Activated CD8-positive, alpha-beta memory T cell treated with anti-CD3 and anti-CD28 coated beads for 1 hour (primary cell): Measurements from ENCODE around the gene C11orf98.
"Not testable (repeated sequence)": the region's sequence is repeated elsewhere in the genome, so short reads cannot be mapped to it uniquely, and the experiment has no call there.

Experiments
- DNase-seq, 2 donors: peaks; one replicate each; pipeline ENCODE4 v3.0.0-alpha.2; 2020; ENCODE audit warnings: low read depth in 1 of 2; ENCODE audit errors: extremely low read depth in 1 of 2

C11orf98 gene

GRCh38 chr11:62654297-62654696, 10.7 kb downstream of the C11orf98 start:
- no peak for DNase-seq

DNA sequence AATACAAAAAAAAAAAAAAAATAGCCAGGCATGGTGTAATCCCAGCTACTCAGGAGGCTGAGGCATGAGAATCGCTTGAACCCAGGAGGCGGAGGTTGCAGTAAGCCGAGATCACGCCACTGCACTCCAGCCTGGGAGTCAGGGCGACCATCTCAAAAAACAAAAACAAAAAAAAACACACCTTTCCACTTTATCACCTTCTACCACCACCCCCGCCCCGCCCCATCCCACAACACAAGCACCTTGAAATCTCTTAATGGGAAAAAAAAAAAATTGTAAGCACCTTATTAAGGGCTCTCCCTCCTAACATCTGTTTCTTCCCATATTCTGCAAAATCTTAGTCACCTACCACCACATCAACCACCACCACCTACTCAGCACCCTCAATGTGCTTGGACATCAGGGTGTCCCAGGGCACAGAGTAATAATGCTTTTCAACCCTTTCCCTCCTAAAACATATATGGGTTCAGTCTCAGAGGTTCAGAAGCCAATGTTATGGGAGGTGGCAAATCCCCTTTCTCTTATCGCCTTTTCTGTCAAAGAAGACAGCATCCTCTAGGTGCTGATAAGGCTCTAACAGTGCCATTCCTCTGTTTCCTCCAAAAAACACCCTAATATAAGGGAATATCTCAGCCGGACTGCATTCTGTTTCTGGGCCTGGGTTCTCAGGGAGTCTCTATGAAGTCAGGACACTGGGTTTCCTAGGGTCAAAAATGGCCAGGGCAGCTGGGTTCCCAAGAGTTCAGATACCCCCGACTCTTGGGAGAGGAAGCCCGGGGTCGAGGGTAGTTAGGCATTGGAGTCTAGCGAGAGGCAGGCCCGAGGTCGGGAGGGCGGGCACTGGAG, 12.6 kb downstream of the C11orf98 start:
- DNase-seq, result no peak

DNA sequence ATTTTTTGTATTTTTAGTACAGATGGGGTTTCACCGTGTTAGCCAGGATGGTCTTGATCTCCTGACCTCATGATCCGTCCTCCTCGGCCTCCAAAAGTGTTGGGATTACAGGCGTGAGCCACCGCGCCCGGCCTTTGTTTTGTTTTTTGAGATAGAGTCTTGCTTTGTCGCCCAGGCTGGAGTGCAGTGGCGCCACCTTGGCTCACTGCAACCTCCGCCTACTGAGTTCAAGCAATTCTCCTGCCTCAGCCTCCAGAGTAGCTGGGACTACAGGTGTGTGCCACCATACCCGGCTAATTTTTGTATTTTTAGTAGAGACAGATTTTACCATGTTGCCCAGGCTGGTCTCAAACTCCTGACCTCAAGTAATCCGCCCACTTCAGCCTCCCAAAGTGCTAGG, 14.7 kb downstream of the C11orf98 start:
- DNase-seq, result not testable (repeated sequence)

GRCh38 chr11:62649486-62649885, 15.5 kb downstream of the C11orf98 start:
- DNase-seq, result no peak

GRCh38 chr11:62648967-62649364, 16.0 kb downstream of the C11orf98 start:
- DNase-seq, result no peak

DNA sequence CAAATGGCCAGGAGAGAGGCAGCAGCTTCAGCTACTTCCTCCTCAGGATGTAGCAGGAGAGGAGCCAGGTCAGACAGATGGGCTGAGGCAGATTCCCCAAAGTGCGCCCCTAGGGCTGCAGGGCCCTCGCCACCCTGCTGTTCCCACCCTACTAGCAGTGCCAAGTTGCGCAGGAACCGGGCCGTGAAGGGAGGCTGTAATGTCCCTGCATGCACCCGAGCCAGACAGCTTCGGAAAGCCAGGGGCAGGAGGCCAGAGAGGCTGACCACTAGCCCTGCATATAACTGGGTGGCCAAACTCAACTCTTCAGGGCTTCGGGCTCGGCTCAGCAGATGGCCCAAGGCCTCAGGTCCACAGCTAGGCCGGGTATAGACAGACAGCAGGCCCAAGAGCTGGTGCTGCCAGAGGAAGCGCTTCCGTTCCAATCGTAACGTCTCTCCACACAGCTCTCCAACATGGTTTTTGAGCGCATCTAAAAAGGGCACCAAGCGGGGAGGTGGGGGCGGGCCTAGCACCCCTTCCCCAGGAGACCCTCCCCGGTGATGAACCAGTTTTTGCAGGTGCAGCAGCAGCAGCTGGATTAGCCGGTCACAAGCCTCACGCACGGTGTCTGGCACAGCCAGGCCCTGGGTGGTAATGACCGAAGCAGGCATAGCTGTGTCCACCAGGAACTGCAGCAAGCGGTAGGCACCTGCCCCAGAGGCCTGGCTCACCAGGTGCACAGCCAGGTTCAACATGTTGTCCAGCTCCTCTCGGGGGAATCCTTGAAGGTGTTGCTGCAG, 16.6 kb downstream of the C11orf98 start:
- DNase-seq, result no peak

DNA sequence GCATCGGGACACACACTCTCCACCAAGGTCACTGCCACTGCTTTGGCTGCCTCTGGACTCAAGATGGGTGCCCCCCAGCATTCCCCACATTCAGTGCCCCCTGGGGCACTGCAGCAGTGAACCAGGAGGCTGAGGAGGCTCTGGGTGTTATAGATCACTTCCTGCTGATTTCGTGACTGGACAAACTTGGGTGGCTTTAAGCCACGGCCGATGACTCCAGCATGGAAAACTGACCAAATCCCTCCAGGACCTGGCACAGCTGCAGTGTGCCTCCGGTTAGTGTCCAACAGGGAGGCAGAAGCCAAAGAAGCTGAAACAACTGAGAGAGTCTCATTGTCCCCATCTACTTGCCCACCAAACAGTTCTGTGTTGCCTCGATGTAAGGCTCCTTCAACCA, 17.4 kb downstream of the C11orf98 start:
- DNase-seq, result no peak

GRCh38 chr11:62646825-62647608, 18.0 kb downstream of the C11orf98 start:
- DNase-seq, result no peak

DNA sequence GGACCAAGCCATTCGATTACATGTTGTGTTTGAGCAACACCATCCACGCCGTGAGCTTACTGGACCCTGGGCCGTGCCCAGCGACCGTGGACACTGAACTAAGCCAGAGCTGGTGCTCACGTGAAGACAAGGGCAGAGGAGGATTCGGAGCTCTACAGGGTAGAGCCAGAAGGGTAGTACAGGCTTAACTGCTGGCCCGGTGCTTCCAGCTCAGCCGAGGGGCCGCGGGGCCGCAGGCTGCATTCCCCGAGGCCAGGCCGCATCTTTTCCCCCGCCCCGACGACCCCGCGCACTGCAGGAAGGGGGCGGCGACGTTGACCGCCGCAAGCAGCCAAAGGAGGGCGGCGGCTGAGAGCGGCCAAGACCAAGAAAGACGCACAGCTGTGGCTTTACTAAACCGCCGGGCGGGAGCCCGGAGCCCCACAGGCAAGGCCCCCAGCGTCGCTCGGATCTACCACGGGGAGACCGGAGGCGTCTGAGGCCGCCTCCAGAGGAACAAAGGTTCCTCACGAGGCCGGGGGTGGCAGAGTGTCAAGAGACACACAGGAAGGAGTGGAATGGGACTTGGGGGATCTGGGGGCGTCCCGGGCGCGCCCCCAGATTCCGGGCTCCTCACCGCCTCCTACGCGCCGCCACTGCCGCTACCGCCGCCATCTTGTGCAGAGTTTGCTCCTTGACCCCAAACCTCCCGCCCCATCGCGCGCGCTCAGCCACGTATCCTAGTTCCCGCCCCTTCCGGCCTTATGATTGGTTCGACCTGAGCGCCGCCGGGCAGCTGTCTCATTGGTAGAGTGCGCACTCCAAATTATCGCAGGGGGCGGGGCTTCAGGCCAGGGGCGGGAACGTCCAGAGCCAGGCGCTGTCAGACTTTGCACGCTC, 18.8 kb downstream of the C11orf98 start, which contains the start of gene GANAB:
GANAB (minus strand) TSS at position 668 of the 879 bp plus-strand sequence; CDS start at position 654, 14 bp downstream.
- DNase-seq, result peak; percentile 98

DNA sequence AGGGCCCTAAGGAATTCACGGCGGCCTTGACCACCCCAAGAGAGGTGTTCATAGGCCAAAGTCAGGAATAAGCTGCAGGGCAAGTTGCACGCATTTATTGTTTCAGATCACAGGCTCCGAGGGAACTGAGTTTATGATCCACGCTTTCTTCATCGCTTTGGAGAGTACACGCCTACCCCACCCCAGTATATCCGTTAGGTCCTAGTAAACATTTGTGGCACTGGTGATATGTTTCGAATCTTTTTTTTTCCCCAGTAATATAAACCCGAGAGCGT, 19.4 kb downstream of the C11orf98 start:
- DNase-seq, result no peak

- DNase-seq, result no peak
Measured at GRCh38 chr11:62644220-62644619, 20.8 kb downstream of the C11orf98 start.

DNA sequence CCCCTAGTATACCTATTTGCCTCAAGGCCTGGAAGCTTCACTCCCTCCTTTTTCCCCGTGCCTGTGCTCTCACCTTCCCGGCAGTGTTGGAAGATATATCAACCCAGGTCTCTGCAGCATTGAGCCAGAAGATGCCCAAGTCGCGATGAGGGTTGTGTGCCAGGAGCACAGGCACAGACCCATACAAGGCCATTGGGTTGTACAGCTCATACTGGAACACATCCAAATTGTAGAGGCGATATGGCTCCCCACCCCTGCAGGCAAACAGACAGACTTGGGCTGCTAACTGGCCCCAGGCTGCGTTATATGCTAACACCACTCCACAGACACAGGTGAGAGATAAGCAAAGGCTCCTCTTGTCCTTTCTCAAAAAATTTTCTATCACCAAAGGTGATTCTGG, 32.5 kb downstream of the C11orf98 start:
- no peak for DNase-seq

- no peak for DNase-seq
Measured at GRCh38 chr11:62627713-62628112, 37.3 kb downstream of the C11orf98 start.

- no peak for DNase-seq
Measured at GRCh38 chr11:62622476-62623089, 42.4 kb downstream of the C11orf98 start.

GRCh38 chr11:62621567-62622470, 43.2 kb downstream of the C11orf98 start, which contains the start of gene B3GAT3:
B3GAT3 (minus strand) TSS chr11:62621986; CDS start chr11:62621947, 39 bp downstream.
- DNase-seq, result peak; percentile 94

GRCh38 chr11:62621027-62621566, 43.9 kb downstream of the C11orf98 start:
- DNase-seq, result no peak

- DNase-seq, result not testable (repeated sequence)
Measured at GRCh38 chr11:62616957-62617356, 48.1 kb downstream of the C11orf98 start.

DNA sequence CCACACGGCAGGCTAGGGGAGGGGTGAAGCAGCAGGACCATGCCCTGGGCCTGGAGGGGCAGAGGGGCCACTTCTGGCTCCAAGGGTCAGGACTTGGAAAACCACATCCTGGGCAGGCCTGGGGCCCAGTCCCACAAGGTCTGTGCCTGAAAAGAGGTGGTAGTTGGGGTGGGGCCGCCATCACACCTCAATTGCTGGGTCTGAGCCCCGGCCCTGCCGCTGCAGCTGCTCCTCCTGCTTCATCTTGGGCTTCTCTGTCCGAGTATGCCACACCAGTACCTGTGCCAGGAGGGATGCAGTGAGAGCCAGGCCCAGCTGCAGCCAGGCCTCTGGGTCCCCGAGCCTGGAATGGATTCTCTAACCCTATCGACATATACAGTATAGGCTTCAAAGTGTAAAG, 49.5 kb downstream of the C11orf98 start:
- no peak for DNase-seq

DNA sequence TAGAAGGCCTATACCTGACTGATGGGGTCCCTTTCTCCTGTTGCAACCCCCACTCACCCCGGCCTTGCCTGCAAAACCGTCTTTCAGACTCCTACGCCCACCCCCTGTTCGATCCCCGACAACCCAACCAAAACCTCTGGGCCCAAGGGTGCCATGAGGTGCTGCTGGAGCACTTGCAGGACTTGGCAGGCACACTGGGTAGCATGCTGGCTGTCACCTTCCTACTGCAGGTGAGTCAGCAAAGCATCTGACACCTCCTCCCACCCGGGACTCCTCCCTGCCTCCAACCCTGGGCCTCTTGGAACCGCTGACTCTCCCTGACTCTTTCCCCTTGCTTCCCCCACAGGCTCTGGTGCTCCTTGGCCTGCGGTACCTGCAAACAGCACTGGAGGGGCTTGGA, 50.7 kb downstream of the C11orf98 start:
- no peak for DNase-seq
